GM12892 (cell line): ENCODE data around the gene ACAP3.

ENCODE experiments used
- POLR2A ChIP-seq: IDR thresholded peaks from 2 replicates; pipeline ENCODE4 v1.6.1; 2011; ENCODE audit warnings: low read depth, low read length, control low read depth
- TAF1 ChIP-seq: IDR thresholded peaks from 2 replicates; pipeline ENCODE4 v1.6.1; 2011; ENCODE audit warnings: low read depth, mild to moderate bottlenecking, control low read depth, low read length, borderline replicate concordance

GRCh38 chr1:1308756-1309250 is 1.1 kb upstream of the ACAP3 start:
- TF ChIP-seq POLR2A, result no peak
- TF ChIP-seq TAF1, result 0 out of 2 replicates have a peak, but pooled peaks have one; percentile 12
